ENCODE results near the gene RAPGEF5. TPM values are rescaled to one million over a fixed set of nuclear protein-coding genes. Genes with fewer than 3 reads are reported as not detected.

Gene RAPGEF5
- total RNA-seq, 2 donors from 2014 or later: 0.10 to 0.85 TPM

DNA sequence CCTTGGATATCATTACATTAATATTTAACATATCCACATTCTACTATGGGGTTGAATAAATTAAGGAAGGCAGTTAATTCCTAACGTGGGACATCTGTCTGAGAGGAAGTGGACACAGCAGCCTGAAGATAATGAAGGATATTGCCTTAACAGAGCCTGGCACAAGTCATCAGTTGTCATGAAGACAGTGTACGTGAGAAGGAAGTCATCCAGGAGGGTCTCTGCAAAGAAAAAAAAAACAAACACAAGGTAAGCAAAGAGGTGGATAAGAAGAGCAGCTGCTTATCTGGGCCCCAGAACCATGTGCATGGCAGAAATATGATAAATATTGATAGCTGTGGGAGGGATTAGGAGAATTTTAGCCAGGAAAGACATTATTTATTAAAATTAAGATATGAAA is 190.0 kb downstream of the RAPGEF5 start:
- H3K9me3 ChIP-seq (ENCODE audit: control insufficient read depth, low read length, poor library complexity, severe bottlenecking): no peaks in the 10 kb centered on the region
- H3K4me1 Mint-ChIP-seq: no peaks in the 10 kb centered on the region
- ATAC-seq: no peak
- H3K27me3 Mint-ChIP-seq: no peaks in the 10 kb centered on the region
- H3K36me3 Mint-ChIP-seq (ENCODE audit: low read depth): no peaks in the 10 kb centered on the region
- no peak overlapping the region for H3K27ac Mint-ChIP-seq
- no peak overlapping the region for H3K4me3 Mint-ChIP-seq
- no peak for DNase-seq

DNA sequence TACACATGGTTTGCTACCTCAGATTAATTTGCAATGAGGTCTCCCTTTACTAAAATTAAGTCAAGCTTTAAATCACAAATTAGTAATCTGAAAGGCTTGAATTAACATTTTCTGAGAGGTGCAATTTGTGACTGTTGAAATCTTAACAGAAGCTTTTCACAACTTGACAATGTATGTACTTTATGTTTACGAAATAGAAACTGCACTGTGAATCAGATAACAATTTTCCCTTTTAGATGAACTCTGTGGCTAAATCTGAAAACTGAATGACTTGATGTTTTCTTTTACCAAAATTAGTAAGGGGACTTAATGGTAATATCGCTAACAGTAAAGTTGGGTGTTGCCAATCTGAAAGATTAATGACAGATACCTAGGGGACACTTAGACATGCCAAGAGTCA is 197.6 kb downstream of the RAPGEF5 start:
- no peak overlapping the region for H3K27ac Mint-ChIP-seq
- peaks cover 30% of the 10 kb centered on the region for H3K27me3 Mint-ChIP-seq
- no peaks in the 10 kb centered on the region for H3K9me3 ChIP-seq (ENCODE audit: control insufficient read depth, low read length, poor library complexity, severe bottlenecking)
- DNase-seq: no peak
- H3K36me3 Mint-ChIP-seq (ENCODE audit: low read depth): no peaks in the 10 kb centered on the region
- H3K4me1 Mint-ChIP-seq: no peaks in the 10 kb centered on the region
- H3K4me3 Mint-ChIP-seq: no peak overlapping the region
- no peak for ATAC-seq

DNA sequence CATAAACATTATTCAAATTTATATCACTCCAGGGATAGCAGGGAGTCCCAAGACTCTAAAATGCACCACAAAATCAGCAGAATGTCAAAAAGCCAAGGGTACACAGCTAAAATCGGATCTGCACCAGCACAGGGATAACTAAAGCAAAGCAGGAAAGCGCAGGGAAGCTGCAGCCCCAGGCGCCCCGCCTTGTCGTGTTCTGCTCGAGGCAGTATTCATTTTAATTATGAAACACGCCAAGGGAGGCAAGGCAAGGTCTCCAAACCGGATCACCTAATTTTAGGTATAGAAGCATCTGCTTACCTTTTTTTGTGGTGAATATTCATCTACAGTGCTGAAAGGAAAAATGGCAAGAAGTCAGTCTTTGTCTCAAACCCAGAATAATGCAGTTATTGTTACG is 199.4 kb downstream of the RAPGEF5 start:
- no peak overlapping the region for H3K27ac Mint-ChIP-seq
- ATAC-seq: no peak
- H3K27me3 Mint-ChIP-seq: peaks cover 30% of the 10 kb centered on the region
- H3K4me1 Mint-ChIP-seq: no peaks in the 10 kb centered on the region
- no peak overlapping the region for H3K4me3 Mint-ChIP-seq
- DNase-seq: no peak
- no peaks in the 10 kb centered on the region for H3K36me3 Mint-ChIP-seq (ENCODE audit: low read depth)
- no peaks in the 10 kb centered on the region for H3K9me3 ChIP-seq (ENCODE audit: control insufficient read depth, low read length, poor library complexity, severe bottlenecking)

DNA sequence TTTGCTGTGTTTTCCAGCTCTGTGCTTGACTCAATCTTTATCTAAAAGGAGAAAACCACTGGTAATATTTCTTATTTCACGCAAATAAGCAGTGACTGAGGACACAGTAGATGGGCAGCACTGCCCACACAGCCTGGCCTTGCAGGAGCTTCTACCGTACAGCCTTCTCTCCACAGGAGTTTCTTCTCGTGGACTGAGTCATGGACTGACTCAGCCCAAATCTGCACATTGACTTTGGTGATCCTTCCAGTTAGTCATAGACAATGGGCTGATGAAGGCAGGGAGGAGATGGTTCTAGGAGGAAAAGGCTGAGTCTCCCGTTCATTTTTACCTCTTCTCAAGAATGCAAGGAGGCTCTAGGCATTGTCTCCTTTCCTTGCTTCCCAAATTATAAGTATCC is 200.7 kb downstream of the RAPGEF5 start:
- Mint-ChIP-seq H3K27ac (no peak overlapping the region), H3K4me3 (no peak overlapping the region), H3K27me3 (peaks cover 30% of the 10 kb centered on the region), H3K36me3 (ENCODE audit: low read depth) (no peaks in the 10 kb centered on the region), H3K4me1 (no peaks in the 10 kb centered on the region)
- DNase-seq: no peak
- no peaks in the 10 kb centered on the region for H3K9me3 ChIP-seq (ENCODE audit: control insufficient read depth, low read length, poor library complexity, severe bottlenecking)
- no peak for ATAC-seq

DNA sequence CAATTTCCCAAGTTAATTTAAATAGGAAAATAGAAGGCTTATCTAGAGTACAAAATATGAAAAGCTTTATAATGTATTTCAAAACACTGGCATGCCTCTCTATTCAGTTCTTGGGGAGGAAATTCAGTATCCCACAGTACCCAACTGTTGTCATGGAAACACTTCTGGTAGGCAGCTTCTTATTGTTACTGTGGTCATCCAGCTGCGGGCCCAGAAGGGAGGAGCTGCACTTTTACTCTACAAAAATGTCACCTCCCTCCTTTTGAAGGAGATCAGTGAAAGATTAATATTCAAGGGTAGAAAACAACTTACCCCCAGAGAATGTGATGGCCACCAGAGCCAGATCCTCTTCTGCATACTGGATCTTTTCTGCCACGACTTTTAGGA is 202.8 kb downstream of the RAPGEF5 start:
- Mint-ChIP-seq H3K27ac (no peak overlapping the region), H3K27me3 (peaks cover 30% of the 10 kb centered on the region), H3K36me3 (ENCODE audit: low read depth) (no peaks in the 10 kb centered on the region), H3K4me3 (no peak overlapping the region), H3K4me1 (no peaks in the 10 kb centered on the region)
- no peaks in the 10 kb centered on the region for H3K9me3 ChIP-seq (ENCODE audit: control insufficient read depth, low read length, poor library complexity, severe bottlenecking)
- no peak for DNase-seq
- no peak for ATAC-seq

DNA sequence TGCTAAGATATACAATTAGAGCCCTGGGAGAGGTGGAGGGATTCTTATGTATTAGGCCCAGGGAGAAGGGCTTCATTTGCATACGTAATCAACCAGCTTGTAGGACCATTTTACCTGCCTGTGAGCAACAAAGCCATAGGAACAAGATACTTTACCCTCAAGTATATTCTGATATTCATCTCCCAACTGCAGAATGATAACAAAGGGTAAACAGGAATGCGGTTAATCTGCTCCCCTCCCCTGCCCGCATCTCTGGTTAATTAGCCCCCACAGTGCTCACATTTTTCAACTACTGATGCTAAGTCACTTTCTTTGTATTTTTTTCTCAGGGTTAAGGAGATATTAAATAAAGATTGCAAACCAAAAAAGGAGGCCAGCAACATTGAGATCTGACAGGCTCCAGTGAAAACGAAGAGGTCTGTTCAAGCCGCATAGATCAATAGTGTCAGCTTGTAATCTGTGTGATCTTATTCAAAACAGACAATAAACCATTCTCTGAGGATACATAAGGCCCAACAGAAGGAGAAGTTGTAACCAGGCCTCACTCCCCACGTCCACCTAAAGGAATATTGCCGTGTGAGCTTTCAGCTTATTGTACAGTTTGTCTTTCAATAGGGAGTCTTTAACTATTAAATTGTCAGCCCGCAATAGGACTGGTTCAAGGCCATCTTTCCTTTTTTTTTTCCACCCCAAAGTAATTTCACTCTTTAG is 203.4 kb downstream of the RAPGEF5 start:
- peaks cover 31% of the 10 kb centered on the region for H3K27me3 Mint-ChIP-seq
- ATAC-seq (no peak), DNase-seq (no peak)
- H3K4me1 Mint-ChIP-seq: no peaks in the 10 kb centered on the region
- no peaks in the 10 kb centered on the region for H3K9me3 ChIP-seq (ENCODE audit: control insufficient read depth, low read length, poor library complexity, severe bottlenecking)
- H3K36me3 Mint-ChIP-seq (ENCODE audit: low read depth): no peaks in the 10 kb centered on the region
- H3K4me3 Mint-ChIP-seq: no peak overlapping the region
- no peak overlapping the region for H3K27ac Mint-ChIP-seq

DNA sequence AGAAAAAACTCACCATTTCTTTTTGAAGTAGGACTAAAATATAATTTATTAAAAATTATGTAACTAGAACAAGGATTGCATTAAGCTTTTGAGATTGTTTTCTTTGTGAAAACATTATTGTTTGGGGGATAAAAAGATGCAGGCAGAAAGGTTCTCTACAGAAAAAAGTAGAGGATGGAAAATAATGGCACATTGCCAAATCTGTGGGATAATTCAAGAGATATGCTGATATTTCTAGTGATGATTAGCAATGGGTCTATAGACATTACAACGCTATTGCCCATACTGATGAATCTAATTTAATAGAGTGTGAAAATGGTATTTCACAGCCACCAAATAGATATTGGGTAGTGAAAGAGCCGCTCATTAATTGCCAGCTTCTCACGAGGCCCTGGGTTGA is 204.3 kb downstream of the RAPGEF5 start:
- H3K4me1 Mint-ChIP-seq: no peaks in the 10 kb centered on the region

DNA sequence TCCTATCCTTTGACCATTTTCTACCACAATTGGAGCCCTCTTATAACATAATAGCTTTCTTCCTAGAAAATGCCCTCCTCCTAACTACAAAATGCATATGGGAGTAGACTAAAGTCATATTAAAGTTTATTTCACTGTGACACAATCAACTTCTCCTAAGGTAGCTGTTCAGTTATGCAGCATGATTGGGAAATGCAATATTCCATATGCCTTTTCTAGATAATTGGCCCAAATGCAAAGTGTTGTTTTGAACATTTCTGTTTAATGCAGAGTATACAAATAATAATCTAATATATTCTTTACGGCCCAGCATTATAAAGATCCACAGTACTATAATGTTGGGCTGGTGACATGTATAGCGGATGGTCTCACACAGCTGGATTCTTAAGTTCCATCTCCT is 205.1 kb downstream of the RAPGEF5 start:
- peaks cover 28% of the 10 kb centered on the region for H3K27me3 Mint-ChIP-seq
- H3K4me3 Mint-ChIP-seq: no peak overlapping the region
- H3K9me3 ChIP-seq (ENCODE audit: control insufficient read depth, low read length, poor library complexity, severe bottlenecking): no peaks in the 10 kb centered on the region
- no peak for ATAC-seq
- H3K4me1 Mint-ChIP-seq: no peaks in the 10 kb centered on the region
- DNase-seq: no peak
- no peak overlapping the region for H3K27ac Mint-ChIP-seq
- no peaks in the 10 kb centered on the region for H3K36me3 Mint-ChIP-seq (ENCODE audit: low read depth)

More for the DNA sequence above, 204.3 kb downstream of the RAPGEF5 start:
- DNase-seq: no peak
- no peak for ATAC-seq
- H3K27me3 Mint-ChIP-seq: peaks cover 32% of the 10 kb centered on the region
- H3K4me3 Mint-ChIP-seq: no peak overlapping the region
- H3K36me3 Mint-ChIP-seq (ENCODE audit: low read depth): no peaks in the 10 kb centered on the region
- no peaks in the 10 kb centered on the region for H3K9me3 ChIP-seq (ENCODE audit: control insufficient read depth, low read length, poor library complexity, severe bottlenecking)
- no peak overlapping the region for H3K27ac Mint-ChIP-seq

DNA sequence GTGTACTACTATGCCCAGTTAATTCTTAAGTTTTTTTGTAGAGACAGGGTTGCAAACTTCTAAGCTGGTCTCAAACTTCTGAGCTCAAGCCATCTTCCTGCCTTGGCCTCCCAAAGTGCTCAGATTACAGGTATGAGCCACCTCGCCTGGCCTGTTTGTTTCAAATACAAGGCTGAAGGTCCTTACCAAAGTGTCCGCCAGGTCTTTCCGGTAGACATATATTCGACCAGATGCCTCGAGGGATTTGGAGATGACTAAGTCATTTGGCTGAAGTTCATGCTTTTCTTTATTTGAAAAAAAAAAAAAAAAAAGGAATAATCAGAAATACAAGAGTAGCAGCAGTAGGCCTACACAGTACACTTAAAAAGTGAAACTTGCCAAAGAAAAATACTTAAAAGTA is 206.7 kb downstream of the RAPGEF5 start:
- ATAC-seq: no peak
- H3K36me3 Mint-ChIP-seq (ENCODE audit: low read depth): no peaks in the 10 kb centered on the region
- peaks cover 18% of the 10 kb centered on the region for H3K27me3 Mint-ChIP-seq
- H3K4me1 Mint-ChIP-seq: no peaks in the 10 kb centered on the region
- no peak overlapping the region for H3K4me3 Mint-ChIP-seq
- H3K27ac Mint-ChIP-seq: no peak overlapping the region
- no peaks in the 10 kb centered on the region for H3K9me3 ChIP-seq (ENCODE audit: control insufficient read depth, low read length, poor library complexity, severe bottlenecking)
- DNase-seq: no peak

DNA sequence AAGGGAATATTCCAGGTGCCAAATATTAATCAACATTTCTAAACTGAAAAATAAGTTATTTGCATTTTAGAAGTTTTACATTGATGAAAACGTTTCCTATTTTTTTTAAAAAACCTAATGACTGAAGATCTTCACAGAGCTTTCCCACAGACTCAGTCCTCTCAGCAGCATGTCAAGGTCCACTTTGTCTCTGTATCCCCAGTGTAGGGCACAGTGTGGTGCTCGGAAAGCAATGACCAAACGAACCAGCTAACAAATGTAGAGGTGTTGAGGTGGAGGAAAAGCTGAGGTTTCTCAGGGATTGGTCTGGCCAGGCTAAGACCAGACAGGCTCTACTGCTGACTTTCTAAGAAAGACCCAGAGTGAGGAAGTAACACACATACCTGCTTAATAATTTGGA is 209.1 kb downstream of the RAPGEF5 start:
- Mint-ChIP-seq H3K4me3 (no peak overlapping the region), H3K36me3 (ENCODE audit: low read depth) (no peaks in the 10 kb centered on the region), H3K4me1 (no peaks in the 10 kb centered on the region), H3K27me3 (peaks cover 38% of the 10 kb centered on the region), H3K27ac (no peak overlapping the region)
- no peaks in the 10 kb centered on the region for H3K9me3 ChIP-seq (ENCODE audit: control insufficient read depth, low read length, poor library complexity, severe bottlenecking)
- ATAC-seq (no peak), DNase-seq (no peak)

DNA sequence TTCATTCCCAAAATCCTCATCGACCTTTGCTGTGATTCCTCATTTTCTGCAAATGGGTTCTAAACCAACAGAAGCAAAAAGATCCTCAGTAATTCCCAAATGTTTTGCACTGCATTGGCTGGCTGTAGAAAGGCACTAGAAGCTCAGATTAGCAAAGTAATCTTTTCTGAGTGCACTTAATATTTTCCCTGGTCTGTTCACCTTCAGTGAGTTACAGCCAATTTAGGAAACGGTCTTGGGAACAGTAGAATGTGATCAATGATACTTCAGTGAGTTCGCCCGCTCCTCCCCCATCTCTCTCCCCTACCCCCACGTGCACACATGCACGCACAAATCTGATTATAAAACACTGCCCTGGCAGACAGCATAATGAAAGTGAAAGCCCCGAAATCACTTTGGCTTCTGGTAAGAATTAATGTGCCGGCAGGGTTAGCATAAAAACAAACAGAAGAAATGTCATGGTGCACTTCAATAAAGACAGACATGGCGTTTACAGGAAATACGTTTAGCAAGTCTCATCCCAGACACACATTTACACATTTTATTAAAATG is 209.9 kb downstream of the RAPGEF5 start:
- no peak for ATAC-seq
- no peaks in the 10 kb centered on the region for H3K4me1 Mint-ChIP-seq
- H3K27me3 Mint-ChIP-seq: peaks cover 45% of the 10 kb centered on the region
- H3K9me3 ChIP-seq (ENCODE audit: control insufficient read depth, low read length, poor library complexity, severe bottlenecking): no peaks in the 10 kb centered on the region
- DNase-seq: no peak
- no peaks in the 10 kb centered on the region for H3K36me3 Mint-ChIP-seq (ENCODE audit: low read depth)
- no peak overlapping the region for H3K27ac Mint-ChIP-seq
- H3K4me3 Mint-ChIP-seq: no peak overlapping the region

DNA sequence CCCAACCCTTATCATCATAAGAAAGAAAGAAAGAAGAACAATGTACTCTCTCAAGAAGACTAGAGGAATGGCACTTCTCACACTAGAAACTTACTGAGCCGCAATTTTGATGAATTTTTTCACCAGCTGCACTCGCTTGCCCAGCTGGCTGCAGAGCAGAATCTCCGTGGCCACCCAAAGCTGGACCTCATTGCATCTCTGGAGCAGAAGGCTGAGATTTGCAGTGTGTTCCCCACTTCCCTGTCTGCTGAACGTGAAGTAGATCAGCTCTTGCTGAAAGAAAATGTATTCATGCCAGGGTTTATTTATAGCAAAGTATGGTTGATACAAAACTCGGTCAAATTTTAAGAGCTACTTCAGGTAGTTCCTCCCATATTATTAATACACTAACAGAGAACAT is 212.0 kb downstream of the RAPGEF5 start:
- no peaks in the 10 kb centered on the region for H3K9me3 ChIP-seq (ENCODE audit: control insufficient read depth, low read length, poor library complexity, severe bottlenecking)
- H3K4me1 Mint-ChIP-seq: no peaks in the 10 kb centered on the region
- peaks cover 53% of the 10 kb centered on the region for H3K27me3 Mint-ChIP-seq
- H3K4me3 Mint-ChIP-seq: no peak overlapping the region
- no peak for DNase-seq
- H3K36me3 Mint-ChIP-seq (ENCODE audit: low read depth): no peaks in the 10 kb centered on the region
- no peak for ATAC-seq
- no peak overlapping the region for H3K27ac Mint-ChIP-seq

DNA sequence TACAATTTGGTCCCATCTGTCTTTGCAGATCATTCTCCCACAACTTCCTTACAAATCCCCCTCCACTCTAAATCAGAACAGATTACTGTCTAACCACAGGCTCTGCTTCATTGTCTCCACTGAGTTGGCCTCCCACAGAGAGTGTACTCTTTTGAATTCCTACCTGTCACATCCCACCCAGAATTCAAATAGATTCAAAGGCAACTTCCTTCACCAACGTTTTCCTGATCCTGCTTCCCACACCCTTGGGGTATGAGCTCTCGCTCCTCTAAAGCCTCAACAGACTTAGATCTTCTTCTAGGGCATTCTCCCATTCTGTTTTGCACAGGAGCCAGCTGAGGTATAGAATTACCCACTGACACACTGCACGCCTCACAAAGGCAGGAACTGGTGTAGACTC is 213.5 kb downstream of the RAPGEF5 start:
- Mint-ChIP-seq H3K27me3 (peaks cover 55% of the 10 kb centered on the region), H3K36me3 (ENCODE audit: low read depth) (no peaks in the 10 kb centered on the region), H3K4me1 (no peaks in the 10 kb centered on the region), H3K4me3 (no peak overlapping the region), H3K27ac (no peak overlapping the region)
- ATAC-seq: no peak
- H3K9me3 ChIP-seq (ENCODE audit: control insufficient read depth, low read length, poor library complexity, severe bottlenecking): no peaks in the 10 kb centered on the region
- no peak for DNase-seq

DNA sequence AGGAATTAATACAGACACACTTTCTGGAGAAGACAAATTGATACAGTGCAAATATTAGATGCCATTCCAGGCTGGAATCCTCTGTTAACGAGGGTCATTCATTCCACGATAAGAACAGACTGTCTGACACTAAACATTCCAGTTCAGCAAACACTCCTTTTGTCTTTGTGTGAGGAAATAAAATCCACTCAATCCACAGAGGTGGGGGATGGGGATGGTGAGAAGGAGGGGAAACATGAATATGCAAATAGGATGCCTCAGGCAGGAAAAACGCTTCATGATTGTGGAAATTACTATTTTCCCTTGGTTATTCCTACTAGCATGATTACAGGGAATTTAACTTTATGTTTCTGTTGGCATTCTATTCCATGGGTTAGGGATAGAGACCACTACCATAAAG is 214.4 kb downstream of the RAPGEF5 start:
- ATAC-seq: no peak
- H3K4me1 Mint-ChIP-seq: no peaks in the 10 kb centered on the region

More for the DNA sequence above, 214.4 kb downstream of the RAPGEF5 start:
- no peak overlapping the region for H3K4me3 Mint-ChIP-seq
- H3K27me3 Mint-ChIP-seq: peaks cover 51% of the 10 kb centered on the region
- H3K36me3 Mint-ChIP-seq (ENCODE audit: low read depth): no peaks in the 10 kb centered on the region
- H3K27ac Mint-ChIP-seq: no peak overlapping the region
- DNase-seq: no peak
- H3K9me3 ChIP-seq (ENCODE audit: control insufficient read depth, low read length, poor library complexity, severe bottlenecking): no peaks in the 10 kb centered on the region

All from T-helper 17 cell (primary cell).